WTC11 (cell line): ENCODE data around the gene SMIM3.

Source experiments
- NFYB ChIP-seq: sonication (generic); formaldehyde crosslinking; conservative IDR thresholded peaks from 2 replicates; pipeline ENCODE4 v1.8.0; 2022; ENCODE audit warnings: low read depth, missing genetic modification reagents
- ZNF317 ChIP-seq: sonication (generic); formaldehyde crosslinking; IDR thresholded peaks from 2 replicates; pipeline ENCODE4 v1.8.1; 2023; ENCODE audit warnings: low read depth, mild to moderate bottlenecking, moderate library complexity, missing genetic modification reagents, borderline replicate concordance
- TF ChIP-seq, protein P1 (sequence below): sonication (generic); formaldehyde crosslinking; IDR thresholded peaks from 2 replicates; pipeline ENCODE4 v1.8.1; 2022; ENCODE audit warnings: low read depth, mild to moderate bottlenecking, moderate library complexity, missing genetic modification reagents, borderline replicate concordance
- TF ChIP-seq, protein P2 (sequence below): sonication (generic); formaldehyde crosslinking; IDR thresholded peaks from 2 replicates; pipeline ENCODE4 v1.8.1; 2023; ENCODE audit warnings: mild to moderate bottlenecking, missing genetic modification reagents, moderate library complexity
- TF ChIP-seq, protein P3 (sequence below): sonication (generic); formaldehyde crosslinking; conservative IDR thresholded peaks from 2 replicates; pipeline ENCODE4 v1.8.1; 2022; ENCODE audit warnings: mild to moderate bottlenecking, missing genetic modification reagents
- TF ChIP-seq, protein P4 (sequence below): sonication (generic); formaldehyde crosslinking; conservative IDR thresholded peaks from 2 replicates; pipeline ENCODE4 v1.8.1; 2023; ENCODE audit warnings: mild to moderate bottlenecking, low read depth, missing genetic modification reagents, moderate library complexity
- TF ChIP-seq, protein P5 (sequence below): fragments of 200-600 bp; IDR thresholded peaks from 2 replicates; pipeline ENCODE4 v1.8.0; 2022; ENCODE audit warnings: antibody characterized with exemption
- TF ChIP-seq, protein P6 (sequence below): sonication (generic); formaldehyde crosslinking; IDR thresholded peaks from 2 replicates; pipeline ENCODE4 v1.8.0; 2022; ENCODE audit warnings: mild to moderate bottlenecking, missing genetic modification reagents

DNA sequence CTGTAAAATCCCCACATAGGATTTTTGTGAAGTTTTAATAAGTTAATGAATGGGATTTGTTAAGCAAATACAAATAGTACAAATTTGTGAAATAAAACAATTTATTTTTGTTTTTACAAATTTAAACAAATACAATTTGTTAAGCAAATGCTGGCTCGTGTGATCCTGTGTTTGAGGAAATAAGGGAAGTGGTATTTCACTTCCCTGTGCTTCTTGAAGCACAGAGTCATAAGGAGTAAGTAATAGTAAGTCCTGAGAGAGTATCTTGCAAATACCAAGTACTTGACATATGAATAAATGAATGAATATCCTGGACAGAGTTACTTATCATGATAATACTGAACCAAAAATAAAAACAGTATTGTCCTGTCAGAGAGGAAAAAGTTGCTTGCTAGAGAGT lies 9.1 kb downstream of the SMIM3 start:
- TF ChIP-seq, protein P1, sequence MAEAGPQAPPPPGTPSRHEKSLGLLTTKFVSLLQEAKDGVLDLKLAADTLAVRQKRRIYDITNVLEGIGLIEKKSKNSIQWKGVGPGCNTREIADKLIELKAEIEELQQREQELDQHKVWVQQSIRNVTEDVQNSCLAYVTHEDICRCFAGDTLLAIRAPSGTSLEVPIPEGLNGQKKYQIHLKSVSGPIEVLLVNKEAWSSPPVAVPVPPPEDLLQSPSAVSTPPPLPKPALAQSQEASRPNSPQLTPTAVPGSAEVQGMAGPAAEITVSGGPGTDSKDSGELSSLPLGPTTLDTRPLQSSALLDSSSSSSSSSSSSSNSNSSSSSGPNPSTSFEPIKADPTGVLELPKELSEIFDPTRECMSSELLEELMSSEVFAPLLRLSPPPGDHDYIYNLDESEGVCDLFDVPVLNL = no peak
- TF ChIP-seq NFYB (CRISPR knock-in tag) = no peak
- TF ChIP-seq, protein P2, sequence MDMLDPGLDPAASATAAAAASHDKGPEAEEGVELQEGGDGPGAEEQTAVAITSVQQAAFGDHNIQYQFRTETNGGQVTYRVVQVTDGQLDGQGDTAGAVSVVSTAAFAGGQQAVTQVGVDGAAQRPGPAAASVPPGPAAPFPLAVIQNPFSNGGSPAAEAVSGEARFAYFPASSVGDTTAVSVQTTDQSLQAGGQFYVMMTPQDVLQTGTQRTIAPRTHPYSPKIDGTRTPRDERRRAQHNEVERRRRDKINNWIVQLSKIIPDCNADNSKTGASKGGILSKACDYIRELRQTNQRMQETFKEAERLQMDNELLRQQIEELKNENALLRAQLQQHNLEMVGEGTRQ (CRISPR knock-in tag) = no peak
- TF ChIP-seq, protein P3, sequence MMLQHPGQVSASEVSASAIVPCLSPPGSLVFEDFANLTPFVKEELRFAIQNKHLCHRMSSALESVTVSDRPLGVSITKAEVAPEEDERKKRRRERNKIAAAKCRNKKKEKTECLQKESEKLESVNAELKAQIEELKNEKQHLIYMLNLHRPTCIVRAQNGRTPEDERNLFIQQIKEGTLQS (CRISPR knock-in tag) = no peak
- TF ChIP-seq, protein P4, sequence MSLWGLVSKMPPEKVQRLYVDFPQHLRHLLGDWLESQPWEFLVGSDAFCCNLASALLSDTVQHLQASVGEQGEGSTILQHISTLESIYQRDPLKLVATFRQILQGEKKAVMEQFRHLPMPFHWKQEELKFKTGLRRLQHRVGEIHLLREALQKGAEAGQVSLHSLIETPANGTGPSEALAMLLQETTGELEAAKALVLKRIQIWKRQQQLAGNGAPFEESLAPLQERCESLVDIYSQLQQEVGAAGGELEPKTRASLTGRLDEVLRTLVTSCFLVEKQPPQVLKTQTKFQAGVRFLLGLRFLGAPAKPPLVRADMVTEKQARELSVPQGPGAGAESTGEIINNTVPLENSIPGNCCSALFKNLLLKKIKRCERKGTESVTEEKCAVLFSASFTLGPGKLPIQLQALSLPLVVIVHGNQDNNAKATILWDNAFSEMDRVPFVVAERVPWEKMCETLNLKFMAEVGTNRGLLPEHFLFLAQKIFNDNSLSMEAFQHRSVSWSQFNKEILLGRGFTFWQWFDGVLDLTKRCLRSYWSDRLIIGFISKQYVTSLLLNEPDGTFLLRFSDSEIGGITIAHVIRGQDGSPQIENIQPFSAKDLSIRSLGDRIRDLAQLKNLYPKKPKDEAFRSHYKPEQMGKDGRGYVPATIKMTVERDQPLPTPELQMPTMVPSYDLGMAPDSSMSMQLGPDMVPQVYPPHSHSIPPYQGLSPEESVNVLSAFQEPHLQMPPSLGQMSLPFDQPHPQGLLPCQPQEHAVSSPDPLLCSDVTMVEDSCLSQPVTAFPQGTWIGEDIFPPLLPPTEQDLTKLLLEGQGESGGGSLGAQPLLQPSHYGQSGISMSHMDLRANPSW = no peak
- TF ChIP-seq, protein P5, sequence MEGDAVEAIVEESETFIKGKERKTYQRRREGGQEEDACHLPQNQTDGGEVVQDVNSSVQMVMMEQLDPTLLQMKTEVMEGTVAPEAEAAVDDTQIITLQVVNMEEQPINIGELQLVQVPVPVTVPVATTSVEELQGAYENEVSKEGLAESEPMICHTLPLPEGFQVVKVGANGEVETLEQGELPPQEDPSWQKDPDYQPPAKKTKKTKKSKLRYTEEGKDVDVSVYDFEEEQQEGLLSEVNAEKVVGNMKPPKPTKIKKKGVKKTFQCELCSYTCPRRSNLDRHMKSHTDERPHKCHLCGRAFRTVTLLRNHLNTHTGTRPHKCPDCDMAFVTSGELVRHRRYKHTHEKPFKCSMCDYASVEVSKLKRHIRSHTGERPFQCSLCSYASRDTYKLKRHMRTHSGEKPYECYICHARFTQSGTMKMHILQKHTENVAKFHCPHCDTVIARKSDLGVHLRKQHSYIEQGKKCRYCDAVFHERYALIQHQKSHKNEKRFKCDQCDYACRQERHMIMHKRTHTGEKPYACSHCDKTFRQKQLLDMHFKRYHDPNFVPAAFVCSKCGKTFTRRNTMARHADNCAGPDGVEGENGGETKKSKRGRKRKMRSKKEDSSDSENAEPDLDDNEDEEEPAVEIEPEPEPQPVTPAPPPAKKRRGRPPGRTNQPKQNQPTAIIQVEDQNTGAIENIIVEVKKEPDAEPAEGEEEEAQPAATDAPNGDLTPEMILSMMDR = no peak
- TF ChIP-seq, protein P6, sequence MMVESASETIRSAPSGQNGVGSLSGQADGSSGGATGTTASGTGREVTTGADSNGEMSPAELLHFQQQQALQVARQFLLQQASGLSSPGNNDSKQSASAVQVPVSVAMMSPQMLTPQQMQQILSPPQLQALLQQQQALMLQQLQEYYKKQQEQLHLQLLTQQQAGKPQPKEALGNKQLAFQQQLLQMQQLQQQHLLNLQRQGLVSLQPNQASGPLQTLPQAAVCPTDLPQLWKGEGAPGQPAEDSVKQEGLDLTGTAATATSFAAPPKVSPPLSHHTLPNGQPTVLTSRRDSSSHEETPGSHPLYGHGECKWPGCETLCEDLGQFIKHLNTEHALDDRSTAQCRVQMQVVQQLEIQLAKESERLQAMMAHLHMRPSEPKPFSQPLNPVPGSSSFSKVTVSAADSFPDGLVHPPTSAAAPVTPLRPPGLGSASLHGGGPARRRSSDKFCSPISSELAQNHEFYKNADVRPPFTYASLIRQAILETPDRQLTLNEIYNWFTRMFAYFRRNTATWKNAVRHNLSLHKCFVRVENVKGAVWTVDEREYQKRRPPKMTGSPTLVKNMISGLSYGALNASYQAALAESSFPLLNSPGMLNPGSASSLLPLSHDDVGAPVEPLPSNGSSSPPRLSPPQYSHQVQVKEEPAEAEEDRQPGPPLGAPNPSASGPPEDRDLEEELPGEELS (CRISPR knock-in tag) = no peak
- TF ChIP-seq ZNF317 = no peak
